ENCODE results near the gene ARHGAP33. TPM values are rescaled to one million over a fixed set of nuclear protein-coding genes. Genes with fewer than 3 reads are reported as not detected.

Gene ARHGAP33
- total RNA-seq, 2 experiments from 2014 or later, result 27.1 to 29.8 TPM

DNA sequence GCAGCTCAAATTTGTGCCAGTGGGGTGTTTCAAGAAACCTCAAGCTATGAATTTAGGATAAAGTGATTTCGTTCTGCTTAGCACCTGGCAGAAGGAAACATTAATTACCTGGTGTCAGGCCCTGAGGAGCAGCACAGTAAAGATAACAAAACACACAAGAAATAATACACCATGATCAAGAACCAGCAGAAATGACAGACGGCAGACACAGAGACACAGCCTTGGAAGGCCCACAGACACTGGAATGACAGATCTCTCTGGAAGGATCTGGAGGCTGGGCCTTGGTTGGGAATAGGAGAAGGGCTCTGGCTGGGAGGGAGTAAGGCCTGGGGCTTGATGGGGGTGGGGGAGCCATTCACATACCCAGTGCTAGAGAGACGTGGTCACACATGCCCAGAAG lies 26.5 kb downstream of the ARHGAP33 start:
- Mint-ChIP-seq H3K27me3 (peaks cover 17% of the 10 kb centered on the region), H3K9me3 (no peaks in the 10 kb centered on the region), H3K36me3 (ENCODE audit: low read depth) (no peaks in the 10 kb centered on the region), H3K4me1 (ENCODE audit: low read depth) (peaks cover 12% of the 10 kb centered on the region), H3K27ac (no peak overlapping the region), H3K4me3 (no peak overlapping the region)
- no peak for DNase-seq
- ChIA-PET POLR2A (no interaction called here), CTCF (interaction anchor here (1.3 kb wide), 1 partner anchor 18 kb away, joined by 4 read pairs; no protein-coding TSS in a partner anchor)
- no peak for ATAC-seq
- TF ChIP-seq, protein P1, sequence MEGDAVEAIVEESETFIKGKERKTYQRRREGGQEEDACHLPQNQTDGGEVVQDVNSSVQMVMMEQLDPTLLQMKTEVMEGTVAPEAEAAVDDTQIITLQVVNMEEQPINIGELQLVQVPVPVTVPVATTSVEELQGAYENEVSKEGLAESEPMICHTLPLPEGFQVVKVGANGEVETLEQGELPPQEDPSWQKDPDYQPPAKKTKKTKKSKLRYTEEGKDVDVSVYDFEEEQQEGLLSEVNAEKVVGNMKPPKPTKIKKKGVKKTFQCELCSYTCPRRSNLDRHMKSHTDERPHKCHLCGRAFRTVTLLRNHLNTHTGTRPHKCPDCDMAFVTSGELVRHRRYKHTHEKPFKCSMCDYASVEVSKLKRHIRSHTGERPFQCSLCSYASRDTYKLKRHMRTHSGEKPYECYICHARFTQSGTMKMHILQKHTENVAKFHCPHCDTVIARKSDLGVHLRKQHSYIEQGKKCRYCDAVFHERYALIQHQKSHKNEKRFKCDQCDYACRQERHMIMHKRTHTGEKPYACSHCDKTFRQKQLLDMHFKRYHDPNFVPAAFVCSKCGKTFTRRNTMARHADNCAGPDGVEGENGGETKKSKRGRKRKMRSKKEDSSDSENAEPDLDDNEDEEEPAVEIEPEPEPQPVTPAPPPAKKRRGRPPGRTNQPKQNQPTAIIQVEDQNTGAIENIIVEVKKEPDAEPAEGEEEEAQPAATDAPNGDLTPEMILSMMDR (IDR thresholded peaks at IDR 0.05), result no peak
- intact Hi-C loops (cut with micrococcal nuclease), result no loop called here

DNA sequence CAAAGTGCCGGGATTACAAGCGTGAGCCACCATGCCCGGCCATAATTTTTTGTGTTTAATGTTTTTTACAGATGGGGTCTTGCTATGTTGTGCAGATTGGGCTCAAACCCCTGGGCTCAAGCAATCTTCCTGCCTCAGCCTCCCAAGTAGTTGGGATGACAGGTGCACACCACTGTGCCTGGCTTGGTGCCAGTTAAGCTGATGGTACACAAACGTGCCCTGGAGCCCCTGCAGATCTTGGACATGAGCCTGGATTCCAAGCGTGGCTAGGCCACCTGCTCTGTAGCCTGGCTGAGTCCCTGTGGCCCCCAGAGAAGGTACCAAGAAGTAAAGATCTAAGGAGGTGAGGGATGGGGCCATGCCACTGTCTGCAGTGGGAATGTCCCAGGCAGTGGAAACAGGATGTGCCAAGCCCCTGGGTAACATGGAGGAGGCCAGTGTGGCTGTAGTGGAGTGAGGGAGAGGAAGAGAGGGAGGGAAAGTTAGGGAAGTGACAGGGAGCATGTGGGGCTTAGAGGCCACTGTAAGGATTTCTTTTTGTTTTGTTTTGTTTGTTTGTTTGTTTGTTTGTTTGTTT lies 30.2 kb downstream of the ARHGAP33 start:
- Mint-ChIP-seq H3K9me3 (no peaks in the 10 kb centered on the region), H3K36me3 (ENCODE audit: low read depth) (no peaks in the 10 kb centered on the region), H3K4me1 (ENCODE audit: low read depth) (peaks cover 9% of the 10 kb centered on the region), H3K4me3 (no peak overlapping the region), H3K27me3 (peaks cover 2% of the 10 kb centered on the region), H3K27ac (no peak overlapping the region)
- DNase-seq (no peak), ATAC-seq (no peak)
- TF ChIP-seq, protein P1 (IDR thresholded peaks at IDR 0.05), result no peak
- ChIA-PET CTCF (no interaction called here), POLR2A (no interaction called here)
- intact Hi-C loops (cut with micrococcal nuclease), result no loop called here

DNA sequence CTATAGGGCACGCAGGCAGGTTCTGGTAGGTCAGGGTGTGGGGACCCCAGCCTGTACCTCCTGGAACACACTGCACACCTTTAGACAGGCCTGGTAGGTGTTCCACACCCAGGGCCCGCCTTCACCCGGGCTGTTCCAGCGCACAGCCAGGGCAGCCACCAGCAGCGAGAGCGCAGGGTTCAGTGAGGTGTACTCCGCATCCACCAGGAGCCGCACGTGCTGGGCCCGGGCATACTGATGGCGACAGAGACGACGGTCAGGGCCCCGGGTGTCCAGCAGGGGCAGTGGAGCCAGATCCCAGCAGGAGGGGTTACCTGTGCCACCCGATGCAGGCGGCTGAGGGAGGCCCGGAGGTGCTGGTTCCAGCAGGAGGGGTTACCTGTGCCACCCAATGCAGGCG lies 31.2 kb downstream of the ARHGAP33 start:
- CTCF ChIA-PET, result no interaction called here
- no peaks in the 10 kb centered on the region for H3K36me3 Mint-ChIP-seq (ENCODE audit: low read depth)
- TF ChIP-seq, protein P1 (IDR thresholded peaks at IDR 0.05), result no peak
- no peaks in the 10 kb centered on the region for H3K9me3 Mint-ChIP-seq
- H3K4me3 Mint-ChIP-seq, result no peak overlapping the region
- no peak for DNase-seq
- ATAC-seq, result no peak
- POLR2A ChIA-PET, result no interaction called here
- peaks cover 9% of the 10 kb centered on the region for H3K4me1 Mint-ChIP-seq (ENCODE audit: low read depth)
- H3K27ac Mint-ChIP-seq, result no peak overlapping the region
- intact Hi-C loops (cut with micrococcal nuclease), result no loop called here
- H3K27me3 Mint-ChIP-seq, result peaks cover 2% of the 10 kb centered on the region

DNA sequence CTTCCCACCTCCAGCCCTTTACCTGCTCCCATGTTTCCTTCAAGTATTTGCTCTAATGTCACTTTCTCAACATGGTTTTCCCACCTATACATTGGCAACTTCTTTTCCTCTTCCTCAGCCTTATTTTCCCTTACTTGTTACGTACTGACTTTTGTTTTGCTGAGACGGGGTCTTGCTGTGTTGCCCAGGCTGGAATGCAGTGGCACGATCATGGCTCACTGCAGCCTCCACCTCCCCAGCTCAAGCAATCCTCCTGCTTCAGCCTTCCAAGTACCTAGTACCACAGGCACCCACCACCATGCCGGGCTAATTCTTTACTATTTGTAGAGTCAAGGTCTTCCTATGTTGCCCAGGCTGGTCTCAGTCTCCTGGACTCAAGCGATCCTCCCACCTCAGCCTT lies 32.3 kb downstream of the ARHGAP33 start:
- intact Hi-C loops (cut with micrococcal nuclease), result no loop called here
- Mint-ChIP-seq H3K4me1 (ENCODE audit: low read depth) (peaks cover 9% of the 10 kb centered on the region), H3K27me3 (peaks cover 2% of the 10 kb centered on the region), H3K4me3 (no peak overlapping the region), H3K9me3 (no peaks in the 10 kb centered on the region), H3K27ac (no peak overlapping the region), H3K36me3 (ENCODE audit: low read depth) (no peaks in the 10 kb centered on the region)
- TF ChIP-seq, protein P1 (IDR thresholded peaks at IDR 0.05), result no peak
- CTCF ChIA-PET, result no interaction called here
- DNase-seq (no peak), ATAC-seq (no peak)
- POLR2A ChIA-PET, result no interaction called here

DNA sequence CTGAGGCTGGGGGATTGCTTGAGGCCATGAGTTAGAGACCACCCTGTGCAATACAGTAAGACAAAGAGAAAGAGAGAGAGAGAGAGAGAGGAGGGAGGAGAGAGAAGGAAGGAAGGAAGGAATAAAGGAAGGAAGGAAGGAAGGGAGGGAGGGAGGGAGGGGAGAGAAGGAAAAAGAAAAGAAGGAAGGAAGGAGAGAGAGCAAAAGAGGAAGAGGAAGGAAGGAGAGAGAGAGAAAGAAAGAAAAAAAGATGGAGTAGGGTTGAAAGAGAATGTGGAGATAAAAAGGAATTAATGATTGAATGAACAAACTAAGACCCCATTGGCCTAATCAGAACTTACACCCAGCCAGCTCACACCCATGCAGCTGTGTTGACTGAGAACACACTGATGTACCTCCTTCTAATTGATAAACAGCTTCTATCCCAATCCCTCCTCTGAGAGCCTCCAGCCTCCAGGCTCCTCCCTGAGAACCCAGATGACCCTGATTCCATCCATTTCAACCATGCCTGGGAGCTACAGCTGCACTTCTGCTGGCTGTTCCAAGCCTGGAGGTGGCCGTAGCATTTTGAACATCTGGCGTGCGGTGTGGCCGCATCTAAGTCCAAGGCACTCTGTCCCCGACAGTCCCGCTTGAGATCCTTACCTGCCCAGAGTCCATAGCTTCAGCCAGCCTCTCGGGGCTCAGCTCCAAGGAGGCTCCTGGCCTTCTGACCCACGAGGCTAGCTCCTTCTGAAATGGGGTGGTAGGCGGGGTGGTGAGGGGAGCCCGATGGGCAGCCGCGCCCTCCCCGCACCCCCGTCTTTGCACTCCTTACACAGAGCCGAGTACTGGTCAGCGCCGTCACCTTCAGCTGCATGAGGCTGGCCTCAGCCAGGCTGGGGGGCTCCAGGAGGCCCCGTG lies 36.2 kb downstream of the ARHGAP33 start:
- Mint-ChIP-seq H3K4me1 (ENCODE audit: low read depth) (no peaks in the 10 kb centered on the region), H3K9me3 (peaks cover 2% of the 10 kb centered on the region), H3K27ac (no peak overlapping the region), H3K4me3 (no peak overlapping the region), H3K36me3 (ENCODE audit: low read depth) (no peaks in the 10 kb centered on the region), H3K27me3 (peaks cover 4% of the 10 kb centered on the region)
- POLR2A ChIA-PET, result interaction anchor here (0.5 kb wide), 1 partner anchor 261 kb away, joined by 3 read pairs; no protein-coding TSS in a partner anchor
- intact Hi-C loops (cut with micrococcal nuclease), result no loop called here
- TF ChIP-seq, protein P1 (IDR thresholded peaks at IDR 0.05), result no peak
- ATAC-seq, result no peak
- CTCF ChIA-PET, result no interaction called here
- DNase-seq, result no peak
